ENCODE measurements around the gene PRR30.

PRR30 gene

DNA sequence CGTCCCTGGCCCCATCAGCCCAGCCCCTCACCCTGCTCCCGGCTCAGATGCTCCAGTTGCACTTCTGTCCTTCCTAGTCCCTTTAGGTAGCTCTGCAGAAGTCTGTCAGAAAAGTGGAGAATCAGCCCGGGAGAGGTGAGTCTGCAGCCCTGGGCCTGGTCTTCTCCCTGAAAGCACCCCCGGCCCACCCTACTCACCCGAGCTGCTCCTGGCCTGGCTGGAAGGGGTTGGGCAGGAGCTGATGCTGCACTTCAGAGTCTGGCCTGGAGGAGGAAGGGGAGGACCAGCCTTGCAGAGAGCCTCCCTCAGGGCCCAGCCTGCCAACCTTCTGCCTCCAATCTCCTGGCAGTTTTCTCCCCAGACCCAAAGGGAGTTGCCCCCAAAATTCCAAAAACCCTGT, 36.9 kb downstream of the PRR30 start:
- no peak overlapping the region for H3K27ac Mint-ChIP-seq
- no peak for ATAC-seq
- no peak for DNase-seq
- no peaks in the 10 kb centered on the region for H3K4me1 Mint-ChIP-seq
- no peak overlapping the region for H3K4me3 Mint-ChIP-seq
- peaks cover 4% of the 10 kb centered on the region for H3K27me3 Mint-ChIP-seq
- no peaks in the 10 kb centered on the region for H3K36me3 Mint-ChIP-seq (ENCODE audit: low read depth)
- H3K9me3 Mint-ChIP-seq, result no peaks in the 10 kb centered on the region

DNA sequence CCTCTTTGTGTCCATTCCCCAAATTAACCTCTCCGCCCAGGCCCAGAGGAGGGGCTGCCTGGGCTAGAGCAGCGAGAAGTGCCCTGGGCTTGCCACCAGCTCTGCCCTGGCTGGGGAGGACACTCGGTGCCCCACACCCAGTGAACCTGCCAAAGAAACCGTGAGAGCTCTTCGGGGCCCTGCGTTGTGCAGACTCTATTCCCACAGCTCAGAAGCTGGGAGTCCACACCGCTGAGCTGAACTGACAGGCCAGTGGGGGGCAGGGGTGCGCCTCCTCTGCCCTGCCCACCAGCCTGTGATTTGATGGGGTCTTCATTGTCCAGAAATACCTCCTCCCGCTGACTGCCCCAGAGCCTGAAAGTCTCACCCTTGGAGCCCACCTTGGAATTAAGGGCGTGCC, 39.2 kb downstream of the PRR30 start:
- peaks cover 10% of the 10 kb centered on the region for H3K4me1 Mint-ChIP-seq
- no peak for ATAC-seq
- H3K4me3 Mint-ChIP-seq, result no peak overlapping the region
- no peaks in the 10 kb centered on the region for H3K9me3 Mint-ChIP-seq
- H3K27me3 Mint-ChIP-seq, result peaks cover 2% of the 10 kb centered on the region
- no peak for DNase-seq
- H3K36me3 Mint-ChIP-seq (ENCODE audit: low read depth), result no peaks in the 10 kb centered on the region
- no peak overlapping the region for H3K27ac Mint-ChIP-seq

DNA sequence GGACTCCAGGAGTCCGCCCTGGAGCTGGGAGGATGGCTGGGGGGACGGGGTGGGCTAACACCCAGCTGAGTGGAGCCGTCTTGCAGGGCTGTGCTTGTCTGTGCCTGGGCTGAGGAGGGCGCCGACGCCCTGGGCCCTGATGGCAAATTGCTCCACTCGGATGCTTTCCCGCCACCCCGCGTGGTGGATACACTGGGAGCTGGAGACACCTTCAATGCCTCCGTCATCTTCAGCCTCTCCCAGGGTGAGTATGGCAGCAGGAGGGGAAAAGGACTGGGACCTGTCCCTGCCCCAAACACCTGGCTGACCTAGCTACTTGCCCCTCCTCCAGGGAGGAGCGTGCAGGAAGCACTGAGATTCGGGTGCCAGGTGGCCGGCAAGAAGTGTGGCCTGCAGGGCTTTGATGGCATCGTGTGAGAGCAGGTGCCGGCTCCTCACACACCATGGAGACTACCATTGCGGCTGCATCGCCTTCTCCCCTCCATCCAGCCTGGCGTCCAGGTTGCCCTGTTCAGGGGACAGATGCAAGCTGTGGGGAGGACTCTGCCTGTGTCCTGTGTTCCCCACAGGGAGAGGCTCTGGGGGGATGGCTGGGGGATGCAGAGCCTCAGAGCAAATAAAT, 39.8 kb downstream of the PRR30 start:
- no peak for ATAC-seq
- peaks cover 2% of the 10 kb centered on the region for H3K27me3 Mint-ChIP-seq
- H3K27ac Mint-ChIP-seq, result no peak overlapping the region
- no peaks in the 10 kb centered on the region for H3K9me3 Mint-ChIP-seq
- DNase-seq, result no peak
- H3K36me3 Mint-ChIP-seq (ENCODE audit: low read depth), result no peaks in the 10 kb centered on the region
- H3K4me3 Mint-ChIP-seq, result no peak overlapping the region
- H3K4me1 Mint-ChIP-seq, result peaks cover 10% of the 10 kb centered on the region

DNA sequence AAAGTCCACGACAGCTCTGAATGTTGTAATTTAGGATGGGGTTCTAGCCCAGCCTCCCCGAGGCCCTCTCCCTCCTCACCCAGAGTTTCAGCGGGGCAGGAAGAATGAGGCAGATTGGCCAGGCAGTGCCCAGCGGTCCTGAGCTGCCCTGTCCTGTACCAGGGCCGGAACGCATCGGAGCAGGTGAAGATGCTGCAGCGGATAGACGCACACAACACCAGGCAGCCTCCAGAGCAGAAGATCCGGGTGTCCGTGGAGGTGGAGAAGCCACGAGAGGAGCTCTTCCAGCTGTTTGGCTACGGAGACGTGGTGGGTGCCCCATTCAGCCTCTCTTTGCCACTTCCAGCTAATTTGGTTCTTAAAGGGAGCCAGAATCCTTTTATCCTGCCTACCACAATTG, 41.9 kb downstream of the PRR30 start:
- Mint-ChIP-seq H3K27ac (no peak overlapping the region), H3K4me3 (no peak overlapping the region), H3K9me3 (no peaks in the 10 kb centered on the region), H3K36me3 (ENCODE audit: low read depth) (no peaks in the 10 kb centered on the region), H3K27me3 (no peaks in the 10 kb centered on the region), H3K4me1 (peaks cover 10% of the 10 kb centered on the region)
- ATAC-seq (no peak), DNase-seq (no peak)

DNA sequence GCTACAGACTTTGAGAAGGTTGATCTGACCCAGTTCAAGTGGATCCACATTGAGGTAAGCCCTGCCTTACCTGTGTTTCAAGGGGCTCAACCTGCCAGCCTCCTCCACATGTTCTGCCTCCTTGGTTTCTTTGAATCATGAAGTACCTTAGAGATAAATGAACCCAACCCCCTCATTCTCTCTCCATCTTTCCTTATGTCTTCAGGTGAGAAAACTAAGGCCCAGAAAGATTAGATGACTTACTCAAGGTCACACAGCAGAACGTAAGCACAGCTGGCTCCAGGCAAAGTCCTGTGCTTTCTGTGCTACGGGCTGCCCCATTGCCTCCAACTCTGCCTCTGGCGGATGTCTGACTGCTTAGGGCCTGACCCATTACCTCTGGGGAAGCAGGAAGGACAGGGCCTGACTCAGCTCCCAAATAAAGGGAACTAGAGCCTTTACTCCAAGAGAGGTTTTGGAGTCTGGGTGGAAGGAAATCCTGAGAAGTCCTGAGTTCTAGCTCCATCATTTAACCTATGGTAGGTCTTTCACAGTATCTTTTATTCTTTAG, 42.4 kb downstream of the PRR30 start:
- DNase-seq (no peak), ATAC-seq (no peak)
- Mint-ChIP-seq H3K27ac (peak overlapping the region; percentile 42), H3K4me3 (no peak overlapping the region), H3K9me3 (no peaks in the 10 kb centered on the region), H3K4me1 (peaks cover 10% of the 10 kb centered on the region), H3K27me3 (no peaks in the 10 kb centered on the region), H3K36me3 (ENCODE audit: low read depth) (no peaks in the 10 kb centered on the region)

DNA sequence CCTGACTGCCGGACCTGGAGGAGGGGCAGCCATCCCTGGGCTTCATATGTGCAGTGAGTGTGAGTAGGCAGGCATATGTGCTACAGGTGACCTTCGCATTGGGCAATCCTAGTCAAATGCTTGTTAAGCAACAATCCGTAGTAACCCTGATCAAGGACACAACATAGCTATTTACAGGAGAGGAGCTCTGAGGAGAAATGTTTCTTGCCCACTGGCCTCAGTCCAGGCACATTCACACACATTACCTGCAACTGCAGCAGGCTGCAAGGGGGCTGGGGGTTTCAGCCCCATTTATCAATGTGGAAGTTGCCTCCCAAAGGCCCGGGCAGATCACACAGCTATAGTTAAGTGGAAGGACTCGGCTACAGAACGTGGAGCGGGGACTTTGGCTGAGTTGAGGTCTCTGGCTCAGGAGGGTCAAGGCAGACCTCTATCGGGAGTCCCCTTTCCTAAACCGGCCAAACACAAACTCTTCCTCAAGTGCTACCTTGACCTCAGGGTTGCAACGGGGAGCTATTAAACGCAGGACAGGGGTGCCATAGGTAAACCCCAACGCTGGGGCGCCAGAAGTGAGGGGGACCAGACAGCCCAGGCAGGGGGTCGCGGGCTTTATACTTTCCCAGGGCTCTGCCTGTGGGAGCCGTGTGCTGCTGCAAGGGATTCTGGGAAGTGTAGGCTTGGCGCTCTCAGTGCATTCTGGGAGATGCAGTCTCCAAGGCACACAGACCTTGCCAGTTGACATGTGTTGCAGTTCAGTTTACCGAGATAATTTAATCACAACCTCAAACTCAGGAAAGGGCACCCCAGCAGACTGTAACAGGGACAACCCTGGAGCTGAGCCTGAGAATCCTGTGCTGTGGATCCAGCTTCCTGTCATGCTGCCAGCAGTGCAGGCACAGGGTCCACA, 43.2 kb downstream of the PRR30 start:
- DNase-seq (peak; percentile 43), ATAC-seq (peak; percentile 63)
- Mint-ChIP-seq H3K36me3 (ENCODE audit: low read depth) (no peaks in the 10 kb centered on the region), H3K4me1 (peaks cover 10% of the 10 kb centered on the region), H3K27me3 (no peaks in the 10 kb centered on the region), H3K4me3 (peak overlapping the region; percentile 29), H3K27ac (peak overlapping the region; percentile 42), H3K9me3 (no peaks in the 10 kb centered on the region)

DNA sequence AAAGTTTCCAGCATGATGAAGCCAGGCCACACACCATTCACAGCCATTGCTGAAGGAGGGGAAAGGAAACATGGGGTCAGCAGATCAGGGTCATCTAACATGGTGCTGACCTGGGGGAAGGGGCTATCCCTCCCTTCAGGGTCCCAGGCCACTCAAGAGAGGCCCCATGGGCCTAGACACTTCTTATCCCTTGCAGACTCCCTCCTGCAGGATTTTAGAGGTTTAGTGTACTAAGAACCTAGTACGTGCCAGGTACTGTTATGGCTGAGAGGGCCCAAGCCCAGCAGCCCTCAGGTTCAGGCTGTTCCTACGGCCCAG, 43.8 kb downstream of the PRR30 start:
- no peak overlapping the region for H3K4me3 Mint-ChIP-seq
- peaks cover 10% of the 10 kb centered on the region for H3K4me1 Mint-ChIP-seq
- H3K27ac Mint-ChIP-seq, result no peak overlapping the region
- H3K36me3 Mint-ChIP-seq (ENCODE audit: low read depth), result no peaks in the 10 kb centered on the region
- no peak for DNase-seq
- no peaks in the 10 kb centered on the region for H3K27me3 Mint-ChIP-seq
- ATAC-seq, result no peak
- H3K9me3 Mint-ChIP-seq, result no peaks in the 10 kb centered on the region

DNA sequence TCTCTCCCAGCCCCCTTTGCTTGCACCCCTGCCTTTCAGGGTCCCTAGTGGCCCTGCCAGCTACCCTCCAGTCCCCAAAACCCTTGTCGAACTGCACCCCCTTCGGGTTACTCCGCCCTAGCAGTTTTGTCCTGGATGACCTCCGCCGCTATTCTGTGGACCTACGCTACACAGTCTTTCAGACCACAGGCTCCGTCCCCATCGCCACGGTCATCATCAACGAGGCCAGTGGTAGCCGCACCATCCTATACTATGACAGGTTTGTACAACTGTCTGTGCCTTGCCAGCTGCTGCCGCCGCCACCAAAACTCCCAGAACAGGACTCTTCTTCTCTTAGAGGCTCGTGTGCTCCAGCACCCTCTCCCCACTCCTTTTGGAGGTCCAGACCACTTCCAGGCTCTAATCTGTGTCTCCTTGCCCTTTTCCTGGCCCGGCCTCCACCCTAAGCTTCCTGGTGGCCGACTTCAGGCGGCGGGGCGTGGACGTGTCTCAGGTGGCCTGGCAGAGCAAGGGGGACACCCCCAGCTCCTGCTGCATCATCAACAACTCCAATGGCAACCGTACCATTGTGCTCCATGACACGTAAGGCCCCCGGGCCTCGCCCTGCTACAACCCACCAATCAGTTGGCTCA, 44.7 kb downstream of the PRR30 start:
- no peaks in the 10 kb centered on the region for H3K36me3 Mint-ChIP-seq (ENCODE audit: low read depth)
- no peak overlapping the region for H3K4me3 Mint-ChIP-seq
- H3K9me3 Mint-ChIP-seq, result no peaks in the 10 kb centered on the region
- no peaks in the 10 kb centered on the region for H3K27me3 Mint-ChIP-seq
- no peak for ATAC-seq
- no peak for DNase-seq
- H3K4me1 Mint-ChIP-seq, result peaks cover 10% of the 10 kb centered on the region
- no peak overlapping the region for H3K27ac Mint-ChIP-seq

DNA sequence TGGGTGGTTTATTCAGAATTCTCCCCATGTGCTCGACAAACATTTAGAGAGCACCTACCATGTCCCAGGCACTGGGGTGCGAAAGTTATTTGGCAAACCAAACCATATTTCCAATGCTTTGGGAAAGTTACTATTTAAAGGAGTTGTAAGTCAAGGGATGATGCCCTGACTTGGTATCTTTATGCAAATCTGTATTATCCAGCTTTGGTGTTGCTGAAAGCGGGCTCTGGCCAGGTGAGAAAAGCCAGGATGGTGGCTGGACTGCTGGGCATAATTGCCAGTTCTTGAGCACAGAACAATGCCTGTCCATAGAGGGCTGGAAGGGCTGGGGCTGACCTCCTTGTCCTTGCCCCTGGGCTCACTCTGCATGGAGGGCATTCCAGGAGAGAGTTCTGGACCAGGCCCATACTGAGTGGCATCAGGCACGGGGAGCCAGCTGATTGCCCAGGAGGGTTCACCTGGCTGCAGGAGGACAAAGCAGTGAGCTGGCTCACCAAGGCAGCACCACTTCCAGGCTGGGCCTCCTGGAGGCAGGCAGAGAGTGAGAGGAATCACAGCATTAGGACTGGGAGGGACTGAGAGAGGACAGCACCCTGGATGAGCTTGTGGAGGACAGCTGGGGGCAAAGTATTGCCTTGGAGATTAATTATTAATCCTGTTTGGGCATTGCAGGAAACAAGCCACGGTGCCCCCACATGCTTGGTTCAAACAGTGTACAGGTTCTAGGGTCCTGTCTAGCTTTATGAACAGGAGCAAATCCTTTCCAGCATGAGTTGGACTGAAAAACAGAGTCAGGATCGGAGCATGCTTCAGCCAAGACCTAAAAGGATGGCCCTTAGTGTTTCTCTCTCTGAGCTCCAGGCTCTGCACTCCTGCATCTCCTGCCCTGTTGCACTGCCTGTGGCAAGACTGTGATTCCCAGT, 45.5 kb downstream of the PRR30 start:
- H3K4me3 Mint-ChIP-seq, result no peak overlapping the region
- H3K36me3 Mint-ChIP-seq (ENCODE audit: low read depth), result no peaks in the 10 kb centered on the region
- DNase-seq (no peak), ATAC-seq (no peak)
- no peak overlapping the region for H3K27ac Mint-ChIP-seq
- H3K4me1 Mint-ChIP-seq, result peaks cover 10% of the 10 kb centered on the region
- H3K27me3 Mint-ChIP-seq, result no peaks in the 10 kb centered on the region
- no peaks in the 10 kb centered on the region for H3K9me3 Mint-ChIP-seq

DNA sequence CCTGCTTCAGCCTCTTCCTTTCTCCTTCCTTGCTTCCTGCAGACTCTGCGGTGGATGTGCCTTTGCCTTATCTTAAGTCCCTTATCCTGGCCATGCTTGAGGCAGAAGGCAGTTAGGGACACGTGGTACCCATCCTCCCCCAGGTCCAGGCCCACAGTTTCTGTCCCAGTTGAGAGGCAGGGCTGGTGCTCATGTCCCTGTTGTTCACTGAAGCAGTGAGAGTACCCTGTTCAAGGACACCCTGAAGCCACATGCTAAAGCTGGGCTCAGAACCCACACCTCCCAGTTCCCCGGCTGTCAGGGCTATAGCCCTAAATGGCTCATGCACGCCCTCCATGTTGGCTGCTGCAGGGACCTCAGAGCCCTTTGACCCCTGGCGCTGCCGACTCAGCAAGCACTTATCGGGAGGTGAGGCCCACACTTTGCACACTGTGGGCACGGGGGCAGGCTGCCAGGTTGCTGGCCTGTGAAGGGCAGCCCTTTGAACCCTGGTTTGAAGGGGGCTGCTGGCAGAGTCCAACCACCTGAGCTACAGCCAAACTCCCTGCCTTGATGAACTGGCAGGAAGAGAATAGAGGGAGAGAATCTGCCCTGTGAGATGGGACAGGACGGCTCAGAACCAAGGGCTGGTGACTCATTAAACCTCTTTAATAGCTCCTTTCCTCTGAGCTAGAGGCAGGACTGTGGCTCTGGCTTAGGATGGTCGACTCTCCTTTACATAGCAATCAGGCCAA, 46.3 kb downstream of the PRR30 start:
- Mint-ChIP-seq H3K27ac (no peak overlapping the region), H3K27me3 (no peaks in the 10 kb centered on the region), H3K36me3 (ENCODE audit: low read depth) (no peaks in the 10 kb centered on the region), H3K9me3 (no peaks in the 10 kb centered on the region), H3K4me1 (peaks cover 11% of the 10 kb centered on the region), H3K4me3 (no peak overlapping the region)
- ATAC-seq (no peak), DNase-seq (no peak)

DNA sequence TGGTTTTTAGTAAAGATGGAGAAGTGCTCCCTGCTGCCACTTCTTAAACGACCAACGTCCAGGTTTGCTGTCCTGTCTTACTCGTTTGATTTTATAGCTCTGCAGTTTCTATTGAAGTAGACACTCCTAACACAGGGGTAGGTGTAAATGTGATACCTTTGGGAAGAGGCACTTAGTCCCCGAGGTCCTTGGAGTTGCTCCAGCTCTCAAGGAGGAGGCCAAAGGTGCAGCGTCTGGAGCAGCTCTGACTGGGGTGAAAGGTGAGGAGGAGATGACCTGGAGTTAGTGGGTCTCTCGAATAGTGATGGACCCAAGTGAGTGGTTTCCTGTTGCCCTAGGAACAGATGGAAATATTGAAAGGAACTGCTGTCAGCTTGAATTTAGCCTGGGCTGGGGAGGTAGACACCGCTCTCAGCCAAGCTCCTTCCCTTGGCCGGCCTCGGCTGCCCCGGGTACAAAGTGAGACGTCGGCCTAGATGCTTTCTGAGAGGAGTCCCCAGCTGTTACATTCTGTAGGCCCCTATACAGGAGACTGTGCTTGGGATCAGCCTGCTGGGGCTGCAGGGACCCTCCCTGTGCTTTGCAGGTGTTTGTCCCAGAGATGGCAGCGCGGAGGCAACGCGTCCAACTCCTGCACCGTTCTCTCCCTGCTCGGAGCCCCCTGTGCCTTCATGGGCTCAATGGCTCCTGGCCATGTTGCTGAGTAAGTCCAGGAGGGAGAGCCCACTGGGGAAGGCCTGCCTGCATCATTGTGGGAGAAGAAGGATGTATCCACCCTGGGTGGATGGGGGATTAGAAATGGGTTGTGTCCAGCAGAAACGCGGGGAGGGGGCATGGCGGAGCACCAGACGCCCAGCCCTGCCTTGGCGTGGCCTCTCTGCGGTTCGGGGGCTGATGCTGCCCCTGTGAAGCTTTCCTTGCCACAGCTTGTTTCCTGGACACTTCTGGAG, 47.2 kb downstream of the PRR30 start:
- no peaks in the 10 kb centered on the region for H3K9me3 Mint-ChIP-seq
- ATAC-seq, result no peak
- no peak for DNase-seq
- no peaks in the 10 kb centered on the region for H3K36me3 Mint-ChIP-seq (ENCODE audit: low read depth)
- peaks cover 18% of the 10 kb centered on the region for H3K4me1 Mint-ChIP-seq
- H3K27me3 Mint-ChIP-seq, result no peaks in the 10 kb centered on the region
- H3K27ac Mint-ChIP-seq, result no peak overlapping the region
- H3K4me3 Mint-ChIP-seq, result no peak overlapping the region

DNA sequence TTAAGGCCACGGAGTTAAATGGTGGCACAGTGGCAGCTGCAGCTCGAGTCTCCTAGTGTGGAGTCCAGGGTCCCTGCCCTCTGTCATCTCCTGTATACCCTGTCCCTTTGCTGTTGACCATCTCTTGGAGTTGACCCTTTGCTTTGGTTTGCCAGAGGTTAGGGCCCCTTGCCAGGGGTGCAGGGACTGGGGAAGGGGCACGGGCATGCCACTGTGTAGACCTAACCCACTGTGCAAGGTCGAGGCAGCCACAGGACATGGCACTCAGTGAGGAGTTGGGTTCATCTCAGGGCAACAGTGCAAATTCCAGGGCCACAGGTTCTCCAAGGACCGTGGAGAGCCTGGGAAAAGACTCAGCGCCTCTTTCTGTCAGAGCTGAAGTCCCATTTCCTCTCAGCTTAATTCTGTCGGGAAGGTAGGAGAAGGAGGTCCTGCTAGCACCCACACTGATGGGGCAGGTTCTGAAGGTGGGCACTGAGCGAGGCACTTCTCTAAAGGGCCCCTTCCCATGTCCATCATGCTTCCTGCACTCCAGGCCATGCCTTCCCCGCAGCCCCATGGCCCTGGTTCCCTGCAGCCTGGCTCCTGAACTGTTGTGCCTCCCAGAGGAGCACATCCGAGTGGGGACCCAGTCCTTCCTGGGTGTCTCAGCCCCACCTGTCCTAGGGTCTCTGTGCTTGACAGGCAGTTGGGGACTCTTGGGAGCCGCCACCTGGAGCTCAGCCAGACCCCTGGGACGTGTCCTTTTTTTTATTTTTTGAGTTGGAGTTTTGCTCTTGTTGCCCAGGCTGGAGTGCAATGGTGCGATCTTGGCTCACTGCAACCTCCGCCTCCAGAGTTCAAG, 49.9 kb downstream of the PRR30 start:
- H3K4me1 Mint-ChIP-seq, result peaks cover 20% of the 10 kb centered on the region
- no peaks in the 10 kb centered on the region for H3K27me3 Mint-ChIP-seq
- no peaks in the 10 kb centered on the region for H3K36me3 Mint-ChIP-seq (ENCODE audit: low read depth)
- no peak overlapping the region for H3K4me3 Mint-ChIP-seq
- no peak for ATAC-seq
- H3K9me3 Mint-ChIP-seq, result no peaks in the 10 kb centered on the region
- no peak overlapping the region for H3K27ac Mint-ChIP-seq
- DNase-seq, result no peak

Measured in activated naive CD8-positive, alpha-beta T cell treated with anti-CD3 and anti-CD28 coated beads, Interleukin-2, amount 50 U/mL, for 24 hours (primary cell).